WTC11 (cell line): ENCODE measurements around the gene PDE12.

ENCODE experiments used
- ETV6 ChIP-seq: sonication (generic); formaldehyde crosslinking; IDR thresholded peaks from 2 replicates; pipeline ENCODE4 v1.8.1; 2022; ENCODE audit warnings: mild to moderate bottlenecking, missing genetic modification reagents
- RELA ChIP-seq: sonication (generic); formaldehyde crosslinking; IDR thresholded peaks from 2 replicates; pipeline ENCODE4 v1.8.1; 2022; ENCODE audit warnings: missing genetic modification reagents, mild to moderate bottlenecking, borderline replicate concordance
- SP1 ChIP-seq: sonication (generic); formaldehyde crosslinking; conservative IDR thresholded peaks from 2 replicates; pipeline ENCODE4 v1.8.1; 2022; ENCODE audit warnings: missing genetic modification reagents
- TF ChIP-seq, protein P1 (sequence below): fragments of 200-600 bp; IDR thresholded peaks from 2 replicates; pipeline ENCODE4 v1.8.0; 2022; ENCODE audit warnings: antibody characterized with exemption

- TF ChIP-seq ETV6 (CRISPR knock-in tag), result no peak
- TF ChIP-seq SP1, result no peak; the same call in none of the 2 replicates
- no peak; the same call in 1 of the 2 replicates for TF ChIP-seq RELA (CRISPR knock-in tag)
- TF ChIP-seq, protein P1, sequence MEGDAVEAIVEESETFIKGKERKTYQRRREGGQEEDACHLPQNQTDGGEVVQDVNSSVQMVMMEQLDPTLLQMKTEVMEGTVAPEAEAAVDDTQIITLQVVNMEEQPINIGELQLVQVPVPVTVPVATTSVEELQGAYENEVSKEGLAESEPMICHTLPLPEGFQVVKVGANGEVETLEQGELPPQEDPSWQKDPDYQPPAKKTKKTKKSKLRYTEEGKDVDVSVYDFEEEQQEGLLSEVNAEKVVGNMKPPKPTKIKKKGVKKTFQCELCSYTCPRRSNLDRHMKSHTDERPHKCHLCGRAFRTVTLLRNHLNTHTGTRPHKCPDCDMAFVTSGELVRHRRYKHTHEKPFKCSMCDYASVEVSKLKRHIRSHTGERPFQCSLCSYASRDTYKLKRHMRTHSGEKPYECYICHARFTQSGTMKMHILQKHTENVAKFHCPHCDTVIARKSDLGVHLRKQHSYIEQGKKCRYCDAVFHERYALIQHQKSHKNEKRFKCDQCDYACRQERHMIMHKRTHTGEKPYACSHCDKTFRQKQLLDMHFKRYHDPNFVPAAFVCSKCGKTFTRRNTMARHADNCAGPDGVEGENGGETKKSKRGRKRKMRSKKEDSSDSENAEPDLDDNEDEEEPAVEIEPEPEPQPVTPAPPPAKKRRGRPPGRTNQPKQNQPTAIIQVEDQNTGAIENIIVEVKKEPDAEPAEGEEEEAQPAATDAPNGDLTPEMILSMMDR, result no peak
Observed at GRCh38 chr3:57556459-57557084, 498 bp downstream of the PDE12 start.
